ENCODE results near the gene NPSR1.

DNA sequence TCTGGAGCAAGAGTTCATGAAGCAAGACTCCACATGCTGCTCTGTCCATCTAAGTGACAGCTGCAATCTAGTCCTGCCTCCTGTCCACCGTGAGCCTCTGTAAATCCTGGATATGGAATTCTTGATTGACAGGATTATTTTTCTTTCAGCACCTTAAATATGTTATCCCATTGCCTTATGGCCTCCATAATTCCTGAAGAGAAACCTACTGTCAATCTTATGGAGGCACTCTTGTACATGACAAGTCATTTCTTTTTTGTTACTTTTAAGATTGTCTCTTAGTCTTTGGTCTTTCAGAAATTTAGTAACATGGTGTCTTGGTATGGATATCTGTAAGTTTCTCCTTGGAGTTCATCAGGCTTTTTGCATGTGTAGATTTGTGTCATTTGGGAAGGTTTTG, 82.8 kb downstream of the NPSR1 start:
- TF ChIP-seq, protein P1, sequence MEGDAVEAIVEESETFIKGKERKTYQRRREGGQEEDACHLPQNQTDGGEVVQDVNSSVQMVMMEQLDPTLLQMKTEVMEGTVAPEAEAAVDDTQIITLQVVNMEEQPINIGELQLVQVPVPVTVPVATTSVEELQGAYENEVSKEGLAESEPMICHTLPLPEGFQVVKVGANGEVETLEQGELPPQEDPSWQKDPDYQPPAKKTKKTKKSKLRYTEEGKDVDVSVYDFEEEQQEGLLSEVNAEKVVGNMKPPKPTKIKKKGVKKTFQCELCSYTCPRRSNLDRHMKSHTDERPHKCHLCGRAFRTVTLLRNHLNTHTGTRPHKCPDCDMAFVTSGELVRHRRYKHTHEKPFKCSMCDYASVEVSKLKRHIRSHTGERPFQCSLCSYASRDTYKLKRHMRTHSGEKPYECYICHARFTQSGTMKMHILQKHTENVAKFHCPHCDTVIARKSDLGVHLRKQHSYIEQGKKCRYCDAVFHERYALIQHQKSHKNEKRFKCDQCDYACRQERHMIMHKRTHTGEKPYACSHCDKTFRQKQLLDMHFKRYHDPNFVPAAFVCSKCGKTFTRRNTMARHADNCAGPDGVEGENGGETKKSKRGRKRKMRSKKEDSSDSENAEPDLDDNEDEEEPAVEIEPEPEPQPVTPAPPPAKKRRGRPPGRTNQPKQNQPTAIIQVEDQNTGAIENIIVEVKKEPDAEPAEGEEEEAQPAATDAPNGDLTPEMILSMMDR (IDR thresholded peaks at IDR 0.05), result no peak
- TF ChIP-seq POLR2A (IDR thresholded peaks at IDR 0.05), result no peak

All from heart left ventricle (tissue), 13 donors.